Measurements from ENCODE around the gene BRD9. TPM values are rescaled to one million over a fixed set of nuclear protein-coding genes. Genes with fewer than 3 reads are reported as not detected.

BRD9 gene
- total and polyA plus RNA-seq, 9 of the 15 experiments (the other 6 are each of a cell fraction or from before 2014, with no cell fraction given): 2.4 to 68.7 (median 44.9) TPM

DNA sequence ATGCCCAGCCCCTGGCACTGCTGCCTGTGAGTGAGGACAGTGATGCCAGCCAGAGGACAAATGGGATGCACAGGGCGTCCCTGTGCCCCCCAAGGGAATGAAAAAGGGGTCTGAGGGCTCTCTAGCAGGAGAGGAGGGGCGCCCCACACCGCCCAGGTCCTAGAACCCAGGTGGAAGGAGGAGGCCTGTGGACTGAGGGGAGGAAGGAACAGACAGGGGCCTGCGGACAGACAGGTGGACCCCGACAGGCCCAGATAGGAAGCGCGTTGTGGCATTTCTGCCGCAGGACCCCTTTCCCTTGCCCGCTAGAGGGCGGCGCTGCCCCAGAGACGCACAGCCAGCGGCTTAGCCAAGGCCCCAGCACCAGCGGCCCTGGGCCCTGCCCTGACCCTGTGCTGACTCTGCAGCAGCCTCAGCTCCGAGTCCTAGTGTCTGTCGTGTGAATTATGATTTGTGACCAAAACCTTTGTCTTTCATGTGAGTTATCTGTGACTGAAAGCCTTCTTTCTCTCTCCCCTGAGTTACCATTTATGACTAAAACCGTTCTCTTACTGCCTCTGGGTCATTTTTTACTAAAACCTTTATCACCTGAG lies 30.8 kb upstream of the BRD9 start (continued):
- TF ChIP-seq CEBPZ (IDR thresholded peaks at IDR 0.05; ENCODE audit: borderline replicate concordance, low read depth, low read length) (no peak), MAZ (CRISPR knock-in tag; conservative IDR thresholded peaks at IDR 0.05 in 1 of 2, IDR thresholded peaks at IDR 0.05 in 1 of 2) (peak in 1 of 2 experiments; percentile 38; a peak in 1 of 4 replicates), KLF6 (CRISPR knock-in tag; IDR thresholded peaks at IDR 0.05; ENCODE audit: borderline replicate concordance) (no peak), CHD2 (IDR thresholded peaks at IDR 0.05; ENCODE audit: low read depth, low read length) (no peak), ZHX1 (conservative IDR thresholded peaks at IDR 0.05; ENCODE audit: low read length) (0 out of 2 replicates have a peak, but pooled peaks have one; percentile 50), XRCC5 (IDR thresholded peaks at IDR 0.05; ENCODE audit: low read depth, low read length) (peak; percentile 70; the same call in 1 of the 2 replicates), ZFP36 (IDR thresholded peaks at IDR 0.05; ENCODE audit: low read depth, low read length, partially characterized antibody) (peak; percentile 55), PURB (CRISPR knock-in tag; IDR thresholded peaks at IDR 0.05; ENCODE audit: low read depth) (no peak), ZBTB40 (IDR thresholded peaks at IDR 0.05) (no peak), ZBTB40 (CRISPR knock-in tag; IDR thresholded peaks at IDR 0.05) (no peak)

All from K562 (cell line).